K562 (cell line): Measurements from ENCODE around the gene TMEM270.

ENCODE experiments used
- ETV6 ChIP-seq, 3 experiments: fragments of 150-350 bp in 1 of 3; sonication (generic) in 1 of 3; formaldehyde crosslinking in 1 of 3; IDR thresholded peaks; 2 replicates each; pipeline versions ENCODE4 v1.6.1 to v1.8.0; 2014 to 2022; ENCODE audit warnings: borderline replicate concordance in 2 of 3, low read depth in 2 of 3, antibody characterized with exemption in 1 of 3, low read length in 1 of 3, mild to moderate bottlenecking in 1 of 3, missing genetic modification reagents in 1 of 3
- EZH2 ChIP-seq: IDR thresholded peaks from 2 replicates; pipeline ENCODE4 v1.6.1; 2012; ENCODE audit warnings: low read depth, mild to moderate bottlenecking, inconsistent platforms, low read length, borderline replicate concordance
- NUFIP1 ChIP-seq: fragments of 450-650 bp; IDR thresholded peaks from 2 replicates; pipeline ENCODE4 v1.6.1; 2018; ENCODE audit not compliant: partially characterized antibody
- POLR2AphosphoS5 ChIP-seq: IDR thresholded peaks from 2 replicates; pipeline ENCODE4 v1.6.1; 2011; ENCODE audit warnings: mild to moderate bottlenecking, low read depth, low read length, moderate library complexity; ENCODE audit not compliant: control insufficient read depth, insufficient read depth
- SUPT5H ChIP-seq: fragments of 450-650 bp; IDR thresholded peaks from 2 replicates; pipeline ENCODE4 v1.6.1; 2016
- TAF15 ChIP-seq: fragments of 200-400 bp; formaldehyde crosslinking; IDR thresholded peaks from 2 replicates; pipeline ENCODE4 v1.6.1; 2017; ENCODE audit warnings: mild to moderate bottlenecking, low read depth, low read length, moderate library complexity
- TARDBP ChIP-seq: fragments of 450-650 bp; IDR thresholded peaks from 2 replicates; pipeline ENCODE4 v1.6.1; 2016
- TBL1XR1 ChIP-seq, 2 experiments: IDR thresholded peaks; 2 replicates each; pipeline ENCODE4 v1.6.1; 2012; ENCODE audit warnings: improper control_type of control experiment in 2 of 2, low read length in 2 of 2, mild to moderate bottlenecking in 1 of 2
- XRCC5 ChIP-seq: fragments of 200-400 bp; formaldehyde crosslinking; IDR thresholded peaks from 2 replicates; pipeline ENCODE4 v1.6.1; 2017; ENCODE audit warnings: low read depth, mild to moderate bottlenecking, low read length
- TF ChIP-seq, protein P1 (sequence below), 3 experiments: IDR thresholded peaks in 2 of 3; conservative IDR thresholded peaks in 1 of 3; 2 replicates each; pipeline ENCODE4 v1.5.1; 2011 to 2012; ENCODE audit warnings: low read length in 3 of 3, mild to moderate bottlenecking in 3 of 3, control low read depth in 2 of 3, improper control_type of control experiment in 1 of 3, inconsistent platforms in 1 of 3, low read depth in 1 of 3, mixed read lengths in 1 of 3, moderate library complexity in 1 of 3; ENCODE audit not compliant: insufficient read depth in 2 of 3
- TF ChIP-seq, protein P2 (sequence below): sonication (generic); formaldehyde crosslinking; IDR thresholded peaks from 2 replicates; pipeline ENCODE4 v1.8.1; 2022; ENCODE audit warnings: missing genetic modification reagents

DNA sequence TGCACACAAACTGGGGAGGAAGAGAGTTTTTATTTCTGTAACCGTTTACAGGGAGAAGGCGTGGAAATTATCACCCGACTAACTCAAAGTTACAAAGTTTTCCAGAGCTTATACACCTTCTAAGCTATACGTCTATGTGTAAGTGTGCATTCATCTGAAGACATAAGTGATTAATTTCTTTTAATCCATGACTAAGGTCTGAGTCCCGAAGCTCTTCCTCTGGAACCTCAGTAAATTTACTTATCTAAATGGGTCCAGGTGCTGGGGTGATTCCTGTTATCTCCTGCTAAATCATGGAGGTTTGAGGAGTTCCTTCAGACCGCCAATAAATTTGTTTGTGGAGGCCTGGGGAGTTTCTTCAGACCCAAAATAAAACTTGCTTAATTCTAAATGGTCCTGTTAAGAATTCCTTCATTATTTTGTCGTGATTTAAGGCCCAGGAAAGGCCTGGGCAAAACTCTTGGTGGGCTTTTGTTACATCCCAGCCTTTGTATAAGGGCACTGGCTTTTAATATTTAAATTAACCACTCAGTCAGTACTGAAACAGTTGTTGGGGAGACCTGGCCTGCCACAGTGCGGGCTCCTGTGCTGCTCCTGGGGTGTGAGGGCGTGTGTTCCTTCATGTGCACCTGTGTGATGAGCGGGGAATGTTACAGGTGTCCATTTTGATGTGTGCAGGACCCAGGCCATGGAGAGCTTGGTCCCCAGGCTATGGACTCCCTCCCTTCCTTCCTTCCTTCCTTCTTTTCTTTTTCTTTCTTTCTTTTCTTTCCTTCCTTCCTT, 12.8 kb upstream of the TMEM270 start:
- TF ChIP-seq, protein P1, sequence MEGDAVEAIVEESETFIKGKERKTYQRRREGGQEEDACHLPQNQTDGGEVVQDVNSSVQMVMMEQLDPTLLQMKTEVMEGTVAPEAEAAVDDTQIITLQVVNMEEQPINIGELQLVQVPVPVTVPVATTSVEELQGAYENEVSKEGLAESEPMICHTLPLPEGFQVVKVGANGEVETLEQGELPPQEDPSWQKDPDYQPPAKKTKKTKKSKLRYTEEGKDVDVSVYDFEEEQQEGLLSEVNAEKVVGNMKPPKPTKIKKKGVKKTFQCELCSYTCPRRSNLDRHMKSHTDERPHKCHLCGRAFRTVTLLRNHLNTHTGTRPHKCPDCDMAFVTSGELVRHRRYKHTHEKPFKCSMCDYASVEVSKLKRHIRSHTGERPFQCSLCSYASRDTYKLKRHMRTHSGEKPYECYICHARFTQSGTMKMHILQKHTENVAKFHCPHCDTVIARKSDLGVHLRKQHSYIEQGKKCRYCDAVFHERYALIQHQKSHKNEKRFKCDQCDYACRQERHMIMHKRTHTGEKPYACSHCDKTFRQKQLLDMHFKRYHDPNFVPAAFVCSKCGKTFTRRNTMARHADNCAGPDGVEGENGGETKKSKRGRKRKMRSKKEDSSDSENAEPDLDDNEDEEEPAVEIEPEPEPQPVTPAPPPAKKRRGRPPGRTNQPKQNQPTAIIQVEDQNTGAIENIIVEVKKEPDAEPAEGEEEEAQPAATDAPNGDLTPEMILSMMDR (IDR thresholded peaks at IDR 0.05 in 2 of 3, conservative IDR thresholded peaks at IDR 0.05 in 1 of 3; ENCODE audit: insufficient read depth in 2 of 3, low read depth in 1 of 3, low read length in 3 of 3) = no peak
- no peak for TF ChIP-seq TBL1XR1 (IDR thresholded peaks at IDR 0.05; ENCODE audit: low read length in 2 of 2)
- TF ChIP-seq POLR2AphosphoS5 = no peak
- TF ChIP-seq EZH2 = no peak
- TF ChIP-seq TARDBP = no peak
- TF ChIP-seq, protein P2, sequence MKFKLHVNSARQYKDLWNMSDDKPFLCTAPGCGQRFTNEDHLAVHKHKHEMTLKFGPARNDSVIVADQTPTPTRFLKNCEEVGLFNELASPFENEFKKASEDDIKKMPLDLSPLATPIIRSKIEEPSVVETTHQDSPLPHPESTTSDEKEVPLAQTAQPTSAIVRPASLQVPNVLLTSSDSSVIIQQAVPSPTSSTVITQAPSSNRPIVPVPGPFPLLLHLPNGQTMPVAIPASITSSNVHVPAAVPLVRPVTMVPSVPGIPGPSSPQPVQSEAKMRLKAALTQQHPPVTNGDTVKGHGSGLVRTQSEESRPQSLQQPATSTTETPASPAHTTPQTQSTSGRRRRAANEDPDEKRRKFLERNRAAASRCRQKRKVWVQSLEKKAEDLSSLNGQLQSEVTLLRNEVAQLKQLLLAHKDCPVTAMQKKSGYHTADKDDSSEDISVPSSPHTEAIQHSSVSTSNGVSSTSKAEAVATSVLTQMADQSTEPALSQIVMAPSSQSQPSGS (CRISPR knock-in tag) = no peak
- no peak for TF ChIP-seq SUPT5H
- TF ChIP-seq ETV6 (IDR thresholded peaks at IDR 0.05; ENCODE audit: borderline replicate concordance in 1 of 2, low read depth in 2 of 2, low read length in 1 of 2) = no peak
- TF ChIP-seq ETV6 (CRISPR knock-in tag; IDR thresholded peaks at IDR 0.05; ENCODE audit: borderline replicate concordance) = no peak
- no peak for TF ChIP-seq XRCC5
- no peak for TF ChIP-seq TAF15
- no peak for TF ChIP-seq NUFIP1
